ENCODE data around the gene MEIOSIN.
"Not testable (repeated sequence)": the region's sequence is repeated elsewhere in the genome, so short reads cannot be mapped to it uniquely, and the experiment has no call there.

MEIOSIN gene

GRCh38 chr19:45710356-45711130 lies 22.7 kb upstream of the MEIOSIN start:
- no peak overlapping the region for H3K27ac ChIP-seq (ENCODE audit: low read depth, low read length)
- H3K9me3 ChIP-seq (ENCODE audit: insufficient read depth, low read depth, low read length), result no peaks in the 10 kb centered on the region
- 93% methylated on average over 5 of the region's 10 CpGs for WGBS

GRCh38 chr19:45711851-45712698 lies 21.2 kb upstream of the MEIOSIN start:
- Histone ChIP-seq H3K27me3 (ENCODE audit: insufficient read depth, low read length) (no peaks in the 10 kb centered on the region), H3K36me3 (ENCODE audit: insufficient read depth, low read length) (peaks cover 22% of the 10 kb centered on the region), H3K4me3 (ENCODE audit: low read length) (no peak overlapping the region), H3K9ac (ENCODE audit: low read depth, low read length) (no peak overlapping the region), H3K9me3 (ENCODE audit: insufficient read depth, low read depth, low read length) (no peaks in the 10 kb centered on the region), H3K4me1 (ENCODE audit: insufficient read depth, low read length) (peaks cover 10% of the 10 kb centered on the region; the same call in 1 of the 2 replicates), H3K27ac (ENCODE audit: low read depth, low read length) (no peak overlapping the region)
- WGBS, result 95% methylated on average over 76 of the region's 76 CpGs

More at GRCh38 chr19:45710356-45711130, 22.7 kb upstream of the MEIOSIN start:
- no peaks in the 10 kb centered on the region for H3K27me3 ChIP-seq (ENCODE audit: insufficient read depth, low read length)
- no peak overlapping the region for H3K9ac ChIP-seq (ENCODE audit: low read depth, low read length)
- H3K4me3 ChIP-seq (ENCODE audit: low read length), result no peak overlapping the region
- peaks cover 22% of the 10 kb centered on the region for H3K36me3 ChIP-seq (ENCODE audit: insufficient read depth, low read length)
- H3K4me1 ChIP-seq (ENCODE audit: insufficient read depth, low read length), result peaks cover 4% of the 10 kb centered on the region; the same call in 1 of the 2 replicates

GRCh38 chr19:45712699-45713067 lies 20.6 kb upstream of the MEIOSIN start:
- WGBS, result 96% methylated on average over 25 of the region's 25 CpGs
- Histone ChIP-seq H3K9me3 (ENCODE audit: insufficient read depth, low read depth, low read length) (no peaks in the 10 kb centered on the region), H3K36me3 (ENCODE audit: insufficient read depth, low read length) (peaks cover 22% of the 10 kb centered on the region), H3K4me3 (ENCODE audit: low read length) (no peak overlapping the region), H3K9ac (ENCODE audit: low read depth, low read length) (no peak overlapping the region), H3K4me1 (ENCODE audit: insufficient read depth, low read length) (peaks cover 10% of the 10 kb centered on the region; the same call in 1 of the 2 replicates), H3K27me3 (ENCODE audit: insufficient read depth, low read length) (no peaks in the 10 kb centered on the region), H3K27ac (ENCODE audit: low read depth, low read length) (no peak overlapping the region)

GRCh38 chr19:45713141-45713540 lies 20.1 kb upstream of the MEIOSIN start:
- Histone ChIP-seq H3K27me3 (ENCODE audit: insufficient read depth, low read length) (no peaks in the 10 kb centered on the region), H3K27ac (ENCODE audit: low read depth, low read length) (no peak overlapping the region), H3K9me3 (ENCODE audit: insufficient read depth, low read depth, low read length) (no peaks in the 10 kb centered on the region), H3K4me1 (ENCODE audit: insufficient read depth, low read length) (peaks cover 14% of the 10 kb centered on the region), H3K9ac (ENCODE audit: low read depth, low read length) (no peak overlapping the region), H3K4me3 (ENCODE audit: low read length) (no peak overlapping the region), H3K36me3 (ENCODE audit: insufficient read depth, low read length) (peaks cover 22% of the 10 kb centered on the region)
- WGBS, result 96% methylated on average over 15 of the region's 15 CpGs

GRCh38 chr19:45715139-45715538 lies 18.1 kb upstream of the MEIOSIN start:
- no peak overlapping the region for H3K27ac ChIP-seq (ENCODE audit: low read depth, low read length)
- H3K4me1 ChIP-seq (ENCODE audit: insufficient read depth, low read length), result peaks cover 19% of the 10 kb centered on the region
- no peaks in the 10 kb centered on the region for H3K9me3 ChIP-seq (ENCODE audit: insufficient read depth, low read depth, low read length)
- no peaks in the 10 kb centered on the region for H3K27me3 ChIP-seq (ENCODE audit: insufficient read depth, low read length)
- H3K4me3 ChIP-seq (ENCODE audit: low read length), result no peak overlapping the region
- H3K36me3 ChIP-seq (ENCODE audit: insufficient read depth, low read length), result peaks cover 30% of the 10 kb centered on the region
- 94% methylated on average over 3 of the region's 3 CpGs for WGBS
- peak overlapping the region; percentile 45; the same call in 1 of the 2 replicates for H3K9ac ChIP-seq (ENCODE audit: low read depth, low read length)

DNA sequence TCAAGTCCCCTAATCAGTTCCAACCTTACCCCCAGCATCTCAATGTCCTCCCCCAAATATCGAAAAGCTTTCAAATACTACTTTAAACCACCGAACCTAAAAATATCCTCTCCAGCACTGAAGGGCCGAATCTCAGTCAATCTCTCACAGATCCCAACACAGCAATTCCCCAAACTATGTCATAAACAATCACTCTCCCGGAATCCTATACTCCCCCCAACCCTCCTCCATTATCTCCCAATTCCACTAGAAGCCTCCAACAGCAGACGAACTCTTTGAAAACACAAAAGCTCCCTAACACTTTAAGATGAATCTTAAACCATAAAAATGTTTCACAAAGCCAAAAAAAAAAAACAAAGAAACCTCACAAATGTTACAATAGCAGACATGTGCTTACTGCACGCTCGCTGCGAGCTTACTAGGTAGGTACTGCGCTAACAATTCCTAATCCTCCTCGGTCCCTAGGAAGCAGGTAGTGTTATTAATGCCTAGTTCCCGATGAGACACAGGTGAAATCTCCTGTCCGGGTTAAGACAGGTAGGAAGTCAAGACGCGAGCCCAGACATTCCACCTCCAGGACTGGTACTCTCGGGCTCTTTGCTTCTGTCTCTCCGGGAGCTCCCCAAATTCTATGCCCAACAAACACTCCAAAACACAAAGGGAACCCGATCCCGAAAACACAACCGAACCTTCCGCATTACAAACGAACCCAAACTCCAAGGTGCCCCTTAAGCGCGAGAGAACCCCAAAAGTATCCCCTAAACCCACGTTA lies 16.7 kb upstream of the MEIOSIN start:
- Histone ChIP-seq H3K4me3 (ENCODE audit: low read length) (peak overlapping the region; percentile 93), H3K36me3 (ENCODE audit: insufficient read depth, low read length) (peaks cover 32% of the 10 kb centered on the region), H3K9ac (ENCODE audit: low read depth, low read length) (peak overlapping the region; percentile 99), H3K27me3 (ENCODE audit: insufficient read depth, low read length) (no peaks in the 10 kb centered on the region), H3K27ac (ENCODE audit: low read depth, low read length) (peak overlapping the region; percentile 84), H3K4me1 (ENCODE audit: insufficient read depth, low read length) (peaks cover 19% of the 10 kb centered on the region), H3K9me3 (ENCODE audit: insufficient read depth, low read depth, low read length) (no peaks in the 10 kb centered on the region)
- WGBS, result 5% methylated on average over 24 of the region's 24 CpGs

GRCh38 chr19:45717131-45717982 lies 15.9 kb upstream of the MEIOSIN start:
- Histone ChIP-seq H3K9me3 (ENCODE audit: insufficient read depth, low read depth, low read length) (no peaks in the 10 kb centered on the region), H3K4me1 (ENCODE audit: insufficient read depth, low read length) (peaks cover 19% of the 10 kb centered on the region), H3K4me3 (ENCODE audit: low read length) (peak overlapping the region; percentile 93), H3K9ac (ENCODE audit: low read depth, low read length) (peak overlapping the region; percentile 99), H3K36me3 (ENCODE audit: insufficient read depth, low read length) (peaks cover 29% of the 10 kb centered on the region), H3K27me3 (ENCODE audit: insufficient read depth, low read length) (no peaks in the 10 kb centered on the region), H3K27ac (ENCODE audit: low read depth, low read length) (peak overlapping the region; percentile 96)
- 1% methylated on average over 51 of the region's 51 CpGs for whole genome bisulfite sequencing

DNA sequence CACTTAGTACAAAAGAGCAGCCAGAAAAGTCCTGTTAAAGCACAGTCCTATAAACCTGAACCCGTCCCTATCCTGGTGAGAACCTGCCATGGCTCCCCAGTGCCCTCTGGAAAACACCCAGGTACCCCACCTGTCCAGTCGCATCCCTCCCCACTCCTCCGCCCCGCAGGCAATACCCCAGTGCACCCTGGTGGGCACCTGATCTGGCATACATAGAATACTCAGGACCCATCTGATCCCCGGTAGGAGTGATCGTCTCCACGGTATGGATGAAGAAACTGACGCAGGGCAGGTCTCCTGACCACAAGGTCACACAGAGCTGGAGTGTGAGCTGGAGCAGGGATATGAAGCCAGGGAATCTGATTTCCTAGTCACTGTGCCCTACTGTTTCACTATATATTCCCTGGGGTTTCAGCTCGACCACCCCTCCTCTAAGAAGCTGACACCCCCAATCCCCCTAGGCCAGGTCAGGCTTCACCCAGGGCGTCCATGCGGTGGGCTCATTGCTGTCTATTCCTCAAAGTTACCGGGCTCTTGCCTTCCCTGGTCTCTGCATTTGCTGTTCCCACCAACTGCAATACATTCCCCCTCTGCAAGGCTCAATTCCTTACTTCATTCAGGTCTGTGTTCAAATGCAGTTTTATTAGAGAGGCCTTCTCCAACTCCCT lies 15.1 kb upstream of the MEIOSIN start:
- no peaks in the 10 kb centered on the region for H3K27me3 ChIP-seq (ENCODE audit: insufficient read depth, low read length)
- H3K27ac ChIP-seq (ENCODE audit: low read depth, low read length), result peak overlapping the region; percentile 96
- peaks cover 28% of the 10 kb centered on the region for H3K36me3 ChIP-seq (ENCODE audit: insufficient read depth, low read length)
- 49% methylated on average over 12 of the region's 12 CpGs for WGBS
- H3K4me1 ChIP-seq (ENCODE audit: insufficient read depth, low read length), result peaks cover 19% of the 10 kb centered on the region
- H3K9me3 ChIP-seq (ENCODE audit: insufficient read depth, low read depth, low read length), result no peaks in the 10 kb centered on the region
- H3K4me3 ChIP-seq (ENCODE audit: low read length), result peak overlapping the region; percentile 93
- peak overlapping the region; percentile 79 for H3K9ac ChIP-seq (ENCODE audit: low read depth, low read length)

DNA sequence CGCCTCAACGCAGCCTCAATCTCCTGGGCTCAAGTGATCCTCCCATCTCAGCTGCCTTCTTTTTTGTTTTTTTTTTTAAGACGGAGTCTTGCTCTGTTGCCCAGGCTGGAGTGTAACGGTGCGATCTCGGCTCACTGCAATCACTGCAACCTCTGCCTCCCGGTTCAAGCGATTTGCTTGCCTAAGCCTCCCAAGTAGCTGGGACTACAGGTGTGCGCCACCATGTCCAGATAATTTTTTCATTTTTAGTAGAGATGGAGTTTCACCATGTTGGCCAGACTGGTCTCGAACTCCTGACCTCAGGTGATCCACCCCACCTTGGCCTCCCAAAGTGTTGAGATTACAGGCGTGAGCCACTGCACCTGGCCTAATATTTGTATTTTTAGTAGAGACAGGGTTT lies 13.2 kb upstream of the MEIOSIN start:
- peaks cover 16% of the 10 kb centered on the region for H3K4me1 ChIP-seq (ENCODE audit: insufficient read depth, low read length)
- not testable (repeated sequence) for H3K4me3 ChIP-seq (ENCODE audit: low read length); H3K27me3 ChIP-seq (ENCODE audit: insufficient read depth, low read length); H3K27ac ChIP-seq (ENCODE audit: low read depth, low read length); H3K9me3 ChIP-seq (ENCODE audit: insufficient read depth, low read depth, low read length); H3K9ac ChIP-seq (ENCODE audit: low read depth, low read length)
- peaks cover 34% of the 10 kb centered on the region for H3K36me3 ChIP-seq (ENCODE audit: insufficient read depth, low read length)
- 94% methylated on average over 11 of the region's 11 CpGs for WGBS

DNA sequence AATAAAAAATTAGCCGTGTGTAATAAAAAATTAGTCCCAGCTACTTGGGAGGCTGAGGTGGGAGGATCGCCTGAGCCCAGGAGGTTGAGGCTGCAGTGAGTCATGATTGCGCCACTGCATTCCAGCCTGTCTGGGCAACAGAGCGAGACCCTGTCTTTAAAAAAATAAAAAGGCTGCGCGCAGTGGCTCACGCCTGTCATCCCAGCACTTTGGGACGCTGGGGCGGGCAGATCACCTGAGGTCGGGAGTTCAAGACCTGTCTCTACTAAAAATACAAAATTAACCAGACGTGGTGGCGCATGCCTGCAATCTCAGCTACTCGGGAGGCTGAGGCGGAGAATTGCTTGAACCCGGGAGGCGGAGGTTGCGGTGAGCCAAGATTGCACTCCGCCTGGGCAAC lies 4.6 kb upstream of the MEIOSIN start:
- H3K4me1 ChIP-seq (ENCODE audit: insufficient read depth, low read length); H3K4me3 ChIP-seq (ENCODE audit: low read length); H3K9me3 ChIP-seq (ENCODE audit: insufficient read depth, low read depth, low read length); H3K27me3 ChIP-seq (ENCODE audit: insufficient read depth, low read length); H3K9ac ChIP-seq (ENCODE audit: low read depth, low read length); H3K27ac ChIP-seq (ENCODE audit: low read depth, low read length); H3K36me3 ChIP-seq (ENCODE audit: insufficient read depth, low read length): not testable (repeated sequence)
- 94% methylated on average over 18 of the region's 18 CpGs for WGBS
